Cardiac septum (tissue), 1 donor: ENCODE measurements around the gene WNT9A. TPM values are rescaled to one million over a fixed set of nuclear protein-coding genes. Genes with fewer than 3 reads are reported as not detected.

Experiments
- DNase-seq: peaks from one replicate; pipeline ENCODE4 v3.0.0-alpha.2; 2020; ENCODE audit warnings: low spot score
- intact Hi-C: fragments of 100-400 bp; cut with DNase I; formaldehyde crosslinking; loops from one replicate; pipeline ENCODE4 v1.14.0; 2022
- total RNA-seq: library from RNA; stranded (reverse); fragmentation: NEBNext Ultra II Directional; extraction: Animal tissue kit (Norgen Biotek cat#: 25700); gene quantifications from one replicate; pipeline ENCODE4 v1.2.1, GENCODE V29; 2021
- donor health status: DM: no; HTN: no; CAD: no.

Gene WNT9A
- total RNA-seq, 1 donor from 2014 or later = 6.5 TPM

- intact Hi-C loops = no loop called here
- peak; percentile 80 for DNase-seq
Observed at GRCh38 chr1:227944090-227944930, 3.4 kb downstream of the WNT9A start.

DNA sequence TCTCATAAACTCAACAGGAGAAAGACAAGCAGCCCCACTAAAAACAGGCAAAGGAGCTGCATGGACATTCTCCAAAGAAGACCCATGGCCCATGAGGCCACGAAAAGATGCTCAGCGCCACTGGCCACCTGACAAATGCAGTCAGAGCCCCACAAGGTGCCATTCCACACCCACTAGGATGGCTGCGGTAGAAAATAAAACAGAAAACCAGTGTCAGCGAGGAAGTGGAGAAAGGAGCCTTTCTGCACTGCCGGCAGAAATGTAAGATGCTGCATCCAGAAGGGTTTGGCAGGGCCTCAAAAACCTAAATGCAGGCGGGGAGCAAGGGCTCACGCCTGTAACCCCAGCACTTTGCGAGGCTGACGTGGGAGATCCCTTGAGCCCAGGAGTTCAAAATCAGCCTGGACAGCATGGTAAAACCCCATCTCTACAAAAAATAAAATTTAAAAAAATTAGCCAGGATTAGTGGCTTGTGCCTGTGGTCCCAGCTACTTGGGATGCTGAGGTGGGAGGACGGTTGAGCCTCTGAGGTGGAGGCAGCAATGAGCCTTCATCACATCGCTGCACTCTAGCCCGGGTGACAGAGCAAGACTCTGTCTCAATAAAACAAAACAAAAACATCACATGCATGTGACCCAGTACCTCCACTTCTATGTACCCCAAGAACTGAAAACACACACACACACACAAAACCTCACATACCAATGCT, 4.2 kb downstream of the WNT9A start:
- DNase-seq = peak; percentile 53
- intact Hi-C loops = loop anchor here (2.0 kb wide), 1 partner anchor 401 kb away; no protein-coding TSS in a partner anchor

DNA sequence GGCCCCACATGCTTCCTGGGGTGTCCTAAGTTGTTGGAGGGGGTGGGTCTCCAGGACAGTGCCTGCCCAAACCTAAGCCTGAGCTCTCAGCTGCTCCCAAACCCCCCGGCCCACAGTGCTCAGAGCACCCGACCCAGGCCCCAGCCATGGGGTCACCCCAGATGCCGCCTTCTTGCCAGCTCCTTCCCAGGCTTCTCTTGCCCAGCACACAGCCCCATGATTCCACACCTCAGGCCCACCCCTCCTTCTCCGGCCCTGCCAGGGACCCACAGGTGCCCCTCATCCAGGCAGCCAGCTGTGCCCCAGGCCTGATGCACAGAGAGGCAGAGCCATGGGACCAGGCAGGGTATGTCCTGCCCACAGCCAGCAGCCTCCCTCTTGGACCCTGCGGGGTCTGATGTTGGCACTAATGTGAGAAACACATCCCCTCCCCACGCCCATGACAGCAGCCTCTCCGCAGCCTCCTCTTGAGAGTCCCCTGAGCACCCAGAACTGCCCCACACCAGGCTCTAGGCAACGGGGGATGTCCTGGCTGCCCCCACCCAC, 4.9 kb downstream of the WNT9A start:
- peak; percentile 75 for DNase-seq

GRCh38 chr1:227942021-227942715, 5.6 kb downstream of the WNT9A start:
- intact Hi-C loops = loop anchor here (2.0 kb wide), 1 partner anchor 399 kb away; no protein-coding TSS in a partner anchor

More for the DNA sequence above, 4.9 kb downstream of the WNT9A start:
- intact Hi-C loops = loop anchor here (2.0 kb wide), 1 partner anchor 400 kb away; no protein-coding TSS in a partner anchor

GRCh38 chr1:227941509-227942020, 6.2 kb downstream of the WNT9A start:
- intact Hi-C loops = loop anchor here (2.0 kb wide), 1 partner anchor 399 kb away; no protein-coding TSS in a partner anchor
- peak; percentile 73 for DNase-seq

More at GRCh38 chr1:227942021-227942715, 5.6 kb downstream of the WNT9A start:
- peak; percentile 75 for DNase-seq

DNA sequence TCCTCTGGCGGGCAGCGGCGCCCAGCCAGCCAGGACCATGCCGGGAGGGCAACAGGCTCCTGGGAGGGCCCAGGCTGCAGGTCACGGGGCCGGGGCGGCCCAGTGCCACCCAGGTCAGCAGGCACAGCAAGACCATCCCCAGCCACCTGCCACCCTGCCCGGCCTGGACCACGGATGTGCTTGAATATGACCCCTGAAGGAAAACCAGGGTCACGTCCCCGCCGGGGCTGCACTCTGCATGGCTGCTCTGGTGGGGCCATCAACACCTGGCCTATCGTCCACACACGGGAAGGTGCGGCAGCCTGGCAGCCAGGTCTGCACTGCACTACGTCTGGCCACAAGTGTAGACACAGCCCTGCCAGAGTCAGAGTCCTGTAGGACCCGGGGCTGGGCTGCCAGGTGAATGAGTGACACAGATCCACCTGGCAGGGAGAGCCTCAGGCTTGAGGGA, 6.9 kb downstream of the WNT9A start:
- DNase-seq = peak; percentile 65
- intact Hi-C loops = no loop called here

DNA sequence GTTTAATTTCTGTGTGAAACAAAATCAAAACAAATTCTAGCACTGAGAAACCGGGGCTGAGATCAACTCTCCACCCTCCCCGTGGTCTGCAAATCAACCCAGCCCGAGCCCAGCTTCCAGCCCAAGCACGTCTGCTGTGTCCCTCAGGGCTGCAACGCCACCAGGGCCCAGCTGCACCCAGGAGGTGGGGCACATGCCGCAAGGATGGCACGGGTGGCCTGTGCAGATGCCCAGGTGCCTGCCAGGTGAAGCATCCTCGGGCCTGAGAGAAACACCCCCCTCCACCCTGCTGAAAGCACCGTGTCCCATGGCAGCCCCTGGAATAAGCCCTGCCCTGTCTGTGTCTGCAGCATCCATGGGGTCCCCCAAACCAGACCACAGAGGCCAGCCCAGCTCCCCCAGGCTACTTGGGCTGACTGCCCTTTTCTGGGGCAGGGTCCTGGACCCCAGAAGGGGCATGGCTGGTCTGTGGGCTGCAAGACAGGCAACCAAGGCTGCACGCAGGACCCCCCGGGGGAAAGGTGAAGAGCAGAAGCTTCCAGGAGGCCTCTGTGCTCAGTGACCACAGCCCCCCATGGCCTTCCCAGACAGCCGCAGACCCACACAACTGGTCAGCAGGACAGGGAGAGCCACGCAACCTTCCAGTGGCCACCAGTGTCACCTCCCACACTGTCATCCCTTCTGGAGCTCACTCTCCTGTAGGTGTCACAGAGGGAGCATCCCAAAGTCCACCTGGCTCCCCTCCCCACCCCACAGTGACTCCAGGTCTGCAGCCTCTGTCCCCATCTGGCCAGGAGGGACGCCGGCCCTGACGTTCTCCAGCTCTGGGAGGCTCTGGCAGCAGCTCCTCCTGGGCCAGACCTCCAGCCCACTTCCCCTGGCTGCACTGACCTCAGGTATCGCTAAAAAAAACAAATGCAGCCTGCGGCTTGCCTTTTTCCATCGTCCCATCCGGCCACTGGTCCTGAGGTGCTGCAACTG, 7.7 kb downstream of the WNT9A start:
- intact Hi-C loops = no loop called here
- DNase-seq = peak; percentile 57

DNA sequence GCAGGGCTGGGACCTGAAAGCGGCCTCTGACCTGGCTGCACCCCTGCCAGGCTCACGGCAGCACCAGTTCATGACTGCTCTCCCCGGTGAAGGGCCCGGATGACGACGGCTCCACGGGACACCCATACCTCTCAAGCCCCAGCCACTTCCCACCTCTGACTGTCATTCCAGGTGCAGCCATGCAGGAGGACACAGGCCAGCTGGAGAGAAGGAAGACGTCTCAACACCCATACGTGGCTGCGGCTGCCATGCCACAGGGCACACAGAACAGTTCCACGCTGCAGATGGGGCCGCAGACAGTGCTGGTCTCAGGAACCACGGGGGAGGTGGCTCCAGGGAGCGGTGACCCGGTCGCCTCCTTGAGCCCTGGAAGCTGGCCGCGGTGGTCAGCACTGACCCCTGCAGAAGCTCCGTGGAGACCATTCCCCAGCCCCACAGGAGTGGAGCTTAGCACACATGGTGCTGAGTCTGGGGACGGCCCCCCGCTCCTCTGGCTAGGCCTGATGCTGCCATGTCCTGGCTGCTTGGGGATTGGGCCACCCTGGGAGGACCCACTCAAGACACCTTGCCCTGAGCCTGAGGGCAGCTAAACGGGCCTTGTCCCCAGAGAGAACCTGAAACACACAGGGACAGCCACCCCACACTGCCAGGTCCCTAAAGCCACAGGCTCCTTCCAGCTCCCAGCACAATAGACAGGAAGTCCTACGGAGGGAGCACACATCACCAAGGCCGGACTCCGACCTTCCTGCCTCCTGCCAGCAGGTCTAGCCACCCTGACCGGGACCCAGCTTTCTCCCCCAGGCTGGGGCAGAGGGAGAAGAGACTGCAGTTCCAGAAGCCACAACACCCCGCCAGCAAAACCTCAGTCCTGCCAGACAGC, 8.6 kb downstream of the WNT9A start:
- intact Hi-C loops = no loop called here
- peak; percentile 57 for DNase-seq

- intact Hi-C loops = no loop called here
- peak; percentile 33 for DNase-seq
Observed at GRCh38 chr1:227938276-227938675, 9.5 kb downstream of the WNT9A start.

- DNase-seq = peak; percentile 61
- intact Hi-C loops = no loop called here
Observed at GRCh38 chr1:227937838-227938145, 9.9 kb downstream of the WNT9A start.

- DNase-seq = peak; percentile 47
- intact Hi-C loops = no loop called here
Observed at GRCh38 chr1:227937031-227937837, 10.5 kb downstream of the WNT9A start.

- intact Hi-C loops = no loop called here
Observed at GRCh38 chr1:227935826-227936225, 11.9 kb downstream of the WNT9A start.

DNA sequence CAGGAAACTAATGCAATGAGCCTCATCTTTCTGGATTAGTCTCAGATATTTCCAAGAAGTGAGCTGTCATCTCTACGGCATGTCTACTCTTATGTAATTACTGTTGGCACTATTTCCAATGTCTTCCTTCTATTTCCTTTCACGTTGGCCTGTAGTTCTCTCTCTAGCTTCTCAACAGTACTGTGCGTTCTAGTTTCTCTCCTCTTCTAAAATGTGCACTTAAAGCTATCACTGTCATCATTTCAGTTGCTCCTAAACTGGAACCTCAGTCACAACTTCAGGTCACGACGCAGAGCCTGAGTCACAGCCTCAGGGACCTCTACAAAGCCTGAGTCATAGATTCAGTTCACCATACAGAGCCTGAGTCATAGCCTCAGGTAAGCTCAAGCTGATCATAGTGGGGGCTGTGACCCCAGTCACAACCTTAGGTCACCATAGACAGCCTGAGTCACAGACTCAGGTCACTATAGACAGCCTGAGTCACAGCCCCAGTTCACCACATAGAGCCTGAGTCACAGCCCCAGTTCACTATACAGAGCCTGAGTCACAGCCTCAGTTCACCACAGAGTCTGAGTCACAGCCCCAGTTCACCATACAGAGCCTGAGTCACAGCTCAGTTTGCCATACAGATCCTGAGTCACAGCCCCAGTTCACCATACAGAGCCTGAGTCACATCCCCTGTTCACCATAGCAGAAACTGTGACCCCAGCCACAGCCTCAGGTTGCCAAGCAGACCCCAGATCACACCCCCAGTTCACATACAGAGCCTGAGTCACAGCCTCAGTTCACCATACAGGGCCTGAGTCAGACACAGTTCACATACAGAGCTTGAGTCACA, 13.0 kb downstream of the WNT9A start:
- DNase-seq = no peak
- intact Hi-C loops = no loop called here

More at GRCh38 chr1:227935826-227936225, 11.9 kb downstream of the WNT9A start:
- DNase-seq = peak; percentile 44

- intact Hi-C loops = no loop called here
- no peak for DNase-seq
Observed at GRCh38 chr1:227929751-227930472, 17.8 kb downstream of the WNT9A start.

DNA sequence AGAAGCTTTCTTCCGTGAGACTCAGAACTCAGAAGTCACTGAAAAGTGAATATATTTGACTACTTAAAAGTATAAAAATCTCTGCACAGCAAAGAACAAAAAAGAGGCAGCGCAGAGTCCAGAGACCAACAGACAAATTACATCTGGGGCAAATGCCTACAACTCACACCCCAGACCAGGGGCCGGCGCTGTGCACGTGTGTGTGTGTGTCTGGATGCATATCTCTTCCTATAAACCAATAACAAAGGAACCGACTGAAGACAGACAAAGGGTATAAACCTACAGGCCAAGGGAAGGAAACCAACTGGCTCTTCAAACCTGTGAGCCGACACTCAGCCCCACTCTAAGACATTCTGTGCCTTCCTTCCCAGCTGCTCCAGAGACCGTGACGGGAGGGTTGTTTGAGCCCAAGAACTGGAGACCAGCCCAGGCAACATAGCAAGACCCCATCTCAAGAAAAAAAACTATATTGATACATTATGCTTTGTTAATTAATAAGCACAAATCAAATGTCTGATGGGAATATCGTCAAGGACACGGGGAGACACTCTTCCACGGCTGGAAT, 18.8 kb downstream of the WNT9A start:
- DNase-seq = no peak
- intact Hi-C loops = no loop called here
